Measurements from ENCODE around the gene PRPS1L1.

- TF ChIP-seq SNAI2 (CRISPR knock-in tag; IDR thresholded peaks at IDR 0.05) (no peak), PPARA (CRISPR knock-in tag; IDR thresholded peaks at IDR 0.05; ENCODE audit: borderline replicate concordance) (no peak), PATZ1 (CRISPR knock-in tag; IDR thresholded peaks at IDR 0.05; ENCODE audit: borderline replicate concordance) (no peak), CSDC2 (CRISPR knock-in tag; IDR thresholded peaks at IDR 0.05) (no peak)
Observed at GRCh38 chr7:17991866-17992648, 35.6 kb downstream of the PRPS1L1 start.
